ENCODE measurements around the gene WDR18.

DNA sequence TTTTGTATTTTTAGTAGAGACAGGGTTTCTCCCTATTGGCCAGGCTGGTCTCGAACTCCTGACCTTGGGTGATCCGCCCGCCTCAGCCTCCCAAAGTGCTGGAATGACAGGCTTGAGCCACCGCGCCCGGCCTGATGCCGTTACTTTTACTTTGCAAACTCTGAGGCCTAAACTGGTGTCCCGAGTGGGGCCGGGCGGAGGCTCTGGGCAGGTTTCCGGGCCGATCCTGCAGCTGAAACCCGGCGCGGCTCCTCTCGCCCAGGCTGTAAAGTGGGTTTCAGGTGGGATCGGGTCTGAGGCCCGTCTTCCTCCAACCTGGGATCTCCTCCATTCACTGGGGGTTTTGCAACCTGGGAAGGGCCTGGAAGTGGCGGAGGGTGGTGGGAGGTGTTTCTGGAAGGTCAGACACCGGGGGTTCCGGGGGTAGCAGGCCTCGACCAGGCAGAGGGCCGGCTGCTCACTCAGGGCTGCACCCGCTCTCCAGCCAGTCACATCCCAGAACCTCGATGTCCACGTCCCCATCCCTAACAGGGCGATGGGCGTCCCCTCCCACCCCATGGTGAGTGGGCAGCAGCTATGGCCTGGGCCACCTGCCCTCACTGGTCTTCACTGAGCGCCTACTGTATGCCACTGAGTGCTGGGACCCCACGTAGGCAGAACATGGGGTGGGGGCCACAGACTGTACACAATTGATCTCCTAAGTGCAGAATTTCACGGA is 21.3 kb upstream of the WDR18 start:
- no peak for TF ChIP-seq JUND (IDR thresholded peaks at IDR 0.05)
- TF ChIP-seq, protein P1, sequence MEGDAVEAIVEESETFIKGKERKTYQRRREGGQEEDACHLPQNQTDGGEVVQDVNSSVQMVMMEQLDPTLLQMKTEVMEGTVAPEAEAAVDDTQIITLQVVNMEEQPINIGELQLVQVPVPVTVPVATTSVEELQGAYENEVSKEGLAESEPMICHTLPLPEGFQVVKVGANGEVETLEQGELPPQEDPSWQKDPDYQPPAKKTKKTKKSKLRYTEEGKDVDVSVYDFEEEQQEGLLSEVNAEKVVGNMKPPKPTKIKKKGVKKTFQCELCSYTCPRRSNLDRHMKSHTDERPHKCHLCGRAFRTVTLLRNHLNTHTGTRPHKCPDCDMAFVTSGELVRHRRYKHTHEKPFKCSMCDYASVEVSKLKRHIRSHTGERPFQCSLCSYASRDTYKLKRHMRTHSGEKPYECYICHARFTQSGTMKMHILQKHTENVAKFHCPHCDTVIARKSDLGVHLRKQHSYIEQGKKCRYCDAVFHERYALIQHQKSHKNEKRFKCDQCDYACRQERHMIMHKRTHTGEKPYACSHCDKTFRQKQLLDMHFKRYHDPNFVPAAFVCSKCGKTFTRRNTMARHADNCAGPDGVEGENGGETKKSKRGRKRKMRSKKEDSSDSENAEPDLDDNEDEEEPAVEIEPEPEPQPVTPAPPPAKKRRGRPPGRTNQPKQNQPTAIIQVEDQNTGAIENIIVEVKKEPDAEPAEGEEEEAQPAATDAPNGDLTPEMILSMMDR (IDR thresholded peaks at IDR 0.05; ENCODE audit: low read depth, low read length, missing input control) = no peak
- TF ChIP-seq, protein P2, sequence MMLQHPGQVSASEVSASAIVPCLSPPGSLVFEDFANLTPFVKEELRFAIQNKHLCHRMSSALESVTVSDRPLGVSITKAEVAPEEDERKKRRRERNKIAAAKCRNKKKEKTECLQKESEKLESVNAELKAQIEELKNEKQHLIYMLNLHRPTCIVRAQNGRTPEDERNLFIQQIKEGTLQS (IDR thresholded peaks at IDR 0.05) = no peak
- no peak for TF ChIP-seq GABPA (IDR thresholded peaks at IDR 0.05 in 1 of 2, conservative IDR thresholded peaks at IDR 0.05 in 1 of 2)
- TF ChIP-seq, protein P3, sequence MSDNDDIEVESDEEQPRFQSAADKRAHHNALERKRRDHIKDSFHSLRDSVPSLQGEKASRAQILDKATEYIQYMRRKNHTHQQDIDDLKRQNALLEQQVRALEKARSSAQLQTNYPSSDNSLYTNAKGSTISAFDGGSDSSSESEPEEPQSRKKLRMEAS (IDR thresholded peaks at IDR 0.05) = no peak
- TF ChIP-seq TAF1 (conservative IDR thresholded peaks at IDR 0.05) = no peak
- TF ChIP-seq YY1 (IDR thresholded peaks at IDR 0.05) = no peak
